GM12878 (cell line): ENCODE results near the gene TRPV6. TPM values are rescaled to one million over a fixed set of nuclear protein-coding genes. Genes with fewer than 3 reads are reported as not detected.

Source experiments
- ATAC-seq: fragments of 200-7000 bp; cut with Tn5 transposase; 3 replicates; pipeline ENCODE4 v1.9.1; 2020; ENCODE audit warnings: mild to moderate bottlenecking, moderate library complexity
- Bru-seq: library from RNA; stranded (reverse); fragments of 400-500 nt; gene quantifications from one replicate; lab custom pipeline; 2021; lab: Mats Ljungman, UMichigan
- BruChase-seq, 2 experiments: library from RNA; stranded (reverse); fragments of 400-500 nt; gene quantifications; one replicate each; lab custom pipeline; 2021; lab: Mats Ljungman, UMichigan
- BruUV-seq: library from RNA; stranded (reverse); fragments of 400-500 nt; replicated peaks from 2 replicates; lab custom pipeline; 2021; lab: Mats Ljungman, UMichigan
- CTCF ChIA-PET: fragments of 300-600 bp; sonication (Branson Sonifier 250); formaldehyde crosslinking; extraction: SDS; loops from one replicate; lab custom pipeline; 2021; ENCODE audit warnings: inconsistent platforms; lab: Yijun Ruan, JAX
- POLR2A ChIA-PET: fragments of 350-600 bp; formaldehyde crosslinking; extraction: SDS; loops from one replicate; lab custom pipeline; 2021; ENCODE audit warnings: inconsistent platforms; lab: Charles Lee
- RAD21 ChIA-PET: fragments of 300-600 bp; sonication (Branson Sonifier 250); formaldehyde crosslinking; loops from one replicate; lab custom pipeline; 2023; ENCODE audit warnings: antibody characterized with exemption; ENCODE audit not compliant: unreplicated experiment; lab: Charles Lee
- SMC1A ChIA-PET: fragments of 300-600 bp; sonication (Branson Sonifier 250); formaldehyde crosslinking; loops from one replicate; lab custom pipeline; 2023; ENCODE audit not compliant: unreplicated experiment, uncharacterized antibody; lab: Charles Lee
- DNase-seq: peaks from one replicate; pipeline ENCODE4 v3.0.0-alpha.2; 2011; ENCODE audit warnings: low read depth, low spot score
- FAIRE-seq: peaks from 3 replicates; lab custom pipeline; 2011; peaks lifted over from hg19 to GRCh38; lab: Jason Lieb, UNC
- H2AFZ ChIP-seq: 2 replicates; pipeline ENCODE4 v1.6.0; 2011; ENCODE audit warnings: low read depth, low read length, control low read depth; ENCODE audit not compliant: control insufficient read depth
- H3K27ac ChIP-seq: 2 replicates; pipeline ENCODE4 v1.5.1; 2011; ENCODE audit warnings: control low read depth; ENCODE audit not compliant: control insufficient read depth, insufficient read depth
- H3K27me3 ChIP-seq, 2 experiments: replicated peaks in 1 of 2; 2 replicates each; pipeline versions ENCODE4 v1.6.0 to v1.6.1; 2011; ENCODE audit warnings: low read length in 1 of 2; ENCODE audit not compliant: control insufficient read depth in 2 of 2, insufficient read depth in 2 of 2
- H3K36me3 ChIP-seq, 2 experiments: 2 replicates each; pipeline ENCODE4 v1.5.1; 2011; ENCODE audit warnings: low read length in 1 of 2; ENCODE audit not compliant: control insufficient read depth in 2 of 2, insufficient read depth in 2 of 2
- H3K4me1 ChIP-seq: 2 replicates; pipeline ENCODE4 v1.6.1; 2011; ENCODE audit warnings: mild to moderate bottlenecking, low read length, moderate library complexity, mixed read lengths; ENCODE audit not compliant: control insufficient read depth, insufficient read depth
- H3K4me2 ChIP-seq: 2 replicates; pipeline ENCODE4 v1.6.0; 2011; ENCODE audit warnings: control low read depth; ENCODE audit not compliant: control insufficient read depth, insufficient read depth
- H3K4me3 ChIP-seq: fragments of 200-600 bp; sonication (generic); 2 replicates; pipeline ENCODE4 v1.5.1; 2016
- H3K79me2 ChIP-seq: 2 replicates; pipeline ENCODE4 v1.6.0; 2011; ENCODE audit warnings: low read length; ENCODE audit not compliant: control insufficient read depth, insufficient read depth
- H3K9ac ChIP-seq: 2 replicates; pipeline ENCODE4 v1.8.0; 2011; ENCODE audit warnings: low read length, control low read depth, mixed read lengths; ENCODE audit not compliant: control insufficient read depth, insufficient read depth
- H3K9me3 ChIP-seq: replicated peaks from 3 replicates; pipeline ENCODE4 v1.5.1; 2011; ENCODE audit warnings: mild to moderate bottlenecking, low read length; ENCODE audit not compliant: control insufficient read depth, insufficient read depth
- H4K20me1 ChIP-seq: 2 replicates; pipeline ENCODE4 v1.6.0; 2011; ENCODE audit not compliant: control insufficient read depth, insufficient read depth
- CBFB ChIP-seq: IDR thresholded peaks from 2 replicates; pipeline ENCODE4 v1.6.1; 2016; ENCODE audit warnings: antibody characterized with exemption, low read depth
- CBX5 ChIP-seq: sonication (generic); IDR thresholded peaks from 2 replicates; pipeline ENCODE4 v1.6.1; 2016; ENCODE audit warnings: low read depth, moderate library complexity, mild to moderate bottlenecking, inconsistent platforms
- DPF2 ChIP-seq: fragments of 450-650 bp; IDR thresholded peaks from 2 replicates; pipeline ENCODE4 v1.6.1; 2017; ENCODE audit warnings: mild to moderate bottlenecking
- ESRRA ChIP-seq: IDR thresholded peaks from 2 replicates; pipeline ENCODE4 v1.6.1; 2012; ENCODE audit warnings: mild to moderate bottlenecking, low read length, improper control_type of control experiment
- HDAC2 ChIP-seq: fragments of 200-600 bp; sonication (generic); IDR thresholded peaks from 2 replicates; pipeline ENCODE4 v1.6.1; 2017
- NBN ChIP-seq: fragments of 450-650 bp; IDR thresholded peaks from 2 replicates; pipeline ENCODE4 v1.6.1; 2016
- NR2C2 ChIP-seq: IDR thresholded peaks from 2 replicates; pipeline ENCODE4 v1.6.1; 2011; ENCODE audit warnings: borderline replicate concordance, low read depth; ENCODE audit not compliant: control insufficient read depth, insufficient read length
- PML ChIP-seq: IDR thresholded peaks from 2 replicates; pipeline ENCODE4 v1.6.1; 2012; ENCODE audit warnings: low read length, inconsistent platforms
- POLR2AphosphoS2 ChIP-seq: IDR thresholded peaks from 2 replicates; pipeline ENCODE4 v1.6.1; 2011; ENCODE audit warnings: low read depth, mild to moderate bottlenecking, low read length, improper control_type of control experiment, moderate library complexity
- SMAD5 ChIP-seq: IDR thresholded peaks from 2 replicates; pipeline ENCODE4 v1.6.1; 2016; ENCODE audit warnings: antibody characterized with exemption, low read depth
- SRF ChIP-seq, 2 experiments: IDR thresholded peaks; 2 replicates each; pipeline ENCODE4 v1.6.1; 2011; ENCODE audit warnings: low read depth in 2 of 2, low read length in 2 of 2, mild to moderate bottlenecking in 1 of 2, moderate library complexity in 1 of 2
- SUZ12 ChIP-seq: fragments of 200-600 bp; sonication (generic); IDR thresholded peaks from one replicate; pipeline ENCODE4 v1.6.1; 2018; ENCODE audit warnings: antibody characterized with exemption, mild to moderate bottlenecking; ENCODE audit not compliant: unreplicated experiment
- TAF1 ChIP-seq: IDR thresholded peaks from 2 replicates; pipeline ENCODE4 v1.6.1; 2011; ENCODE audit warnings: mild to moderate bottlenecking, low read depth, low read length, borderline replicate concordance
- YY1 ChIP-seq: IDR thresholded peaks from 2 replicates; pipeline ENCODE4 v1.6.1; 2011; ENCODE audit warnings: low read depth, mild to moderate bottlenecking, low read length
- ZNF384 ChIP-seq: IDR thresholded peaks from 2 replicates; pipeline ENCODE4 v1.6.1; 2012; ENCODE audit warnings: low read depth, mild to moderate bottlenecking, low read length, improper control_type of control experiment, borderline replicate concordance
- WGBS: methylation state at CpG from one replicate; pipeline ENCODE4 v1.1.6; 2016; ENCODE audit warnings: low lambda C conversion rate; ENCODE audit not compliant: insufficient replicate concordance, insufficient coverage; ENCODE audit errors: missing lambda C conversion rate; 5-methylcytosine and 5-hydroxymethylcytosine counted together
- in situ Hi-C: fragments of 300-500 bp; cut with MboI; formaldehyde crosslinking; loops from 9 replicates; pipeline ENCODE4 v1.14.3; 2018; ENCODE audit warnings: mixed read lengths
- intact Hi-C: fragments of 100-400 bp; cut with micrococcal nuclease; formaldehyde crosslinking; loops from one replicate; pipeline ENCODE4 v1.14.2; 2022; ENCODE audit not compliant: unreplicated experiment
- long read RNA-seq, 2 experiments: library from polyadenylated mRNA; unstranded; transcript quantifications; one replicate each; pipeline ENCODE4 v2.0.0, GENCODE V29; 2019 to 2020
- polyA minus RNA-seq, 3 experiments: library from RNA; depleted of rRNA, polyadenylated mRNA; stranded (reverse); fragments of >200 nt; gene quantifications; 2 replicates each; pipeline ENCODE4 v1.2.3, GENCODE V29; 2011
- polyA plus RNA-seq, 11 experiments: library from polyadenylated mRNA; depleted of rRNA in 4 of 11; unstranded in 6 of 11; stranded (reverse) in 5 of 11; fragments of >200 nt; fragmentation: Nextera tagmentation in 4 of 11; fragmentation: Illumina TruSeq in 1 of 11; extraction: Ambion mirVana in 4 of 11; extraction: Trizol in 1 of 11; gene quantifications; 1 replicate in 1 of 11; 2 replicates in 10 of 11; pipeline versions ENCODE4 v1.2.1 to v1.2.3, GENCODE V29; 2011 to 2016; ENCODE audit warnings: inconsistent platforms in 2 of 11, missing spikeins in 2 of 11, low read depth in 1 of 11
- total RNA-seq, 4 experiments: library from RNA; depleted of rRNA in 3 of 4; stranded (reverse); fragments of >200 nt in 3 of 4; fragmentation: Illumina TruSeq in 1 of 4; extraction: Trizol in 1 of 4; gene quantifications; 2 replicates each; pipeline versions ENCODE4 v1.2.1 to v1.2.3, GENCODE V29; 2013 to 2021
- TF ChIP-seq, protein P1 (sequence below): fragments of 450-650 bp; IDR thresholded peaks from 2 replicates; pipeline ENCODE4 v1.6.1; 2016; ENCODE audit warnings: mild to moderate bottlenecking, moderate library complexity, borderline replicate concordance
- TF ChIP-seq, protein P2 (sequence below): IDR thresholded peaks from 2 replicates; pipeline ENCODE4 v1.6.1; 2012; ENCODE audit warnings: low read depth, low read length, improper control_type of control experiment

Gene TRPV6
- total RNA-seq (2013; cell fraction: nucleolus; rRNA removed): 0.05 and 0.33 TPM in 2 replicates
- not detected in 2 replicates for total RNA-seq (2014; rRNA removed)
- total RNA-seq (2014; rRNA removed; fragmentation: Illumina TruSeq; extraction: Trizol): not detected in 2 replicates
- total RNA-seq (2021): not detected in 2 replicates
- polyA plus RNA-seq (2011; ENCODE audit: low read depth): not detected
- not detected in 2 replicates for polyA plus RNA-seq (2011; rRNA removed)
- not detected in 2 replicates for polyA plus RNA-seq (2011; cell fraction: cytosol; rRNA removed)
- 0.09 and 0.21 TPM in 2 replicates for polyA plus RNA-seq (2011; cell fraction: nucleus; rRNA removed)
- not detected in 2 replicates for polyA plus RNA-seq (2012)
- not detected in 2 replicates for polyA plus RNA-seq (2014; fragmentation: Illumina TruSeq; extraction: Trizol)
- not detected for polyA plus RNA-seq (2014; fragmentation: Nextera tagmentation; extraction: Ambion mirVana)
- polyA plus RNA-seq (2014; rRNA removed): not detected in 2 replicates
- polyA plus RNA-seq (2016; fragmentation: Nextera tagmentation; extraction: Ambion mirVana): not detected
- not detected in 2 replicates for polyA minus RNA-seq (2011; rRNA and poly(A)+ RNA removed)
- not detected in 2 replicates for polyA minus RNA-seq (2011; cell fraction: cytosol; rRNA and poly(A)+ RNA removed)
- polyA minus RNA-seq (2011; cell fraction: nucleus; rRNA and poly(A)+ RNA removed): not detected in 2 replicates
- percentile 9 among the genes with signal in this experiment for Bru-seq, nascent RNA
- percentile 22 among the genes with signal in this experiment for BruChase-seq, experiment 1, labeled RNA remaining after a 6-hour chase
- BruChase-seq, experiment 2, labeled RNA remaining after a 2-hour chase: percentile 21 among the genes with signal in this experiment
- long read RNA-seq, experiment 1: 0 reads
- long read RNA-seq, experiment 2: 0 reads

DNA sequence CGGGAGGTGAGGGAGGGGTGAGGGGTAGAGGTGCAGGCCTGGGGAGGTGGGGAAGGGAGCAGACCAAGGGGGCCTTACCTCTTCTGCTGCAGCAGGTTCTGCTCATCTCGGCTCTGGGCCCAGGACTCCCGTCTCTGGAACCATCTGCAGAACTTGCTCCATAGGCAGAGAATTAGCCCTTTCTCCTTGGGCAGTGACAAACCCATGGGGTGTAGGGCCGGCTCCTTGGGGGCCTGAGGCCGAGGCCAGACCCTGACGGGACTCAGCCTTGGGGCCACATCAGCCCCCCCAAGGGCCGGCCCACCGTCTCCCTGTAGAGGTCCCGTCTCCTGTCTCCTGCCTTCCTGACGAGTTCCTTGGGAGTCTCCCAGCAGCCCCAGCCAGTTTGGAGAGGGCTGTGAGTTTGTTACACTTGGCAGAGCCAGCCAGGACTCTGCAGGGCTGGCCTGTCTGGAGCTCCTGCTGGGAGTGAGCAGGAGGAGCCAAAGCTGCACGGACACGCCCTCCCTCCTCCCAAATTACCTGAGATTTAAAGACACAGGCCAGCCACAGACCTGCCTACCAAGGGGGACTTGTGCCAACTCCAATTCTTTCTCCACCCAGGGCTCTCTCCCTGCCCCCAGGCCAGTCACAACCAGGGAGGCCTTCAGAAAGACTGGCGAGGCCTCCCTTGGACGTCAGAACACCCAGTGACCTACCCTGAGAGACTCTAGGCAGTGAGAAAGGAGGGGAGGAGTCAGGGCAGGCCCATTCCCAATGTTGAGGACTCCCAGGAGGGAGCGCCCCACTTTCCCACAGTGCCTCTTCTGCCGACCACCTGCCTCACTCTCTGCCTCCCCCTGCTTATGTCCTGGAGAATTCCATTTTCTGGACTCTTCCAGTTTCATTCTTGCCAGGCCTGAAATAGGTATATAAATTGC, at the start of gene TRPV6:
Gene TRPV6, minus strand, starts transcription at position 435 of the 920 bp plus-strand sequence.
- DNase-seq (no peak), ATAC-seq (no peak)
- SMC1A ChIA-PET: no interaction called here

More for the DNA sequence above, at the start of gene TRPV6:
- Histone ChIP-seq H3K79me2 (no peaks in the 10 kb centered on the region), H4K20me1 (no peaks in the 10 kb centered on the region), H3K9ac (no peak within 1 kb of the TSS), H3K27me3 (0 out of 4 replicates have a peak, but pooled peaks cover 0 to 2% of the 10 kb centered on the region in 2 experiments), H3K36me3 (no peaks in the 10 kb centered on the region), H3K9me3 (no peaks in the 10 kb centered on the region), H3K27ac (no peak within 1 kb of the TSS), H3K4me2 (no peak within 1 kb of the TSS), H3K4me3 (no peak within 1 kb of the TSS), H3K4me1 (no peaks in the 10 kb centered on the region), H2AFZ (no peak within 1 kb of the TSS)
- ChIA-PET POLR2A (no interaction called here), RAD21 (no interaction called here), CTCF (no interaction called here)
- in situ Hi-C loops (no loop called here), intact Hi-C loops (no loop called here)
- BruUV-seq: no TSS peak
- no peak for FAIRE-seq
- 45% methylated on average over 16 of the region's 16 CpGs for WGBS
- TF ChIP-seq SRF (IDR thresholded peaks at IDR 0.05; ENCODE audit: low read depth in 2 of 2, low read length in 2 of 2) (no peak), POLR2AphosphoS2 (no peak), NR2C2 (no peak), ZNF384 (no peak), YY1 (no peak), CBX5 (no peak), TAF1 (no peak), HDAC2 (no peak), SMAD5 (no peak), ESRRA (no peak), CBFB (no peak), NBN (no peak), PML (no peak), DPF2 (no peak), SUZ12 (no peak)
- TF ChIP-seq, protein P1, sequence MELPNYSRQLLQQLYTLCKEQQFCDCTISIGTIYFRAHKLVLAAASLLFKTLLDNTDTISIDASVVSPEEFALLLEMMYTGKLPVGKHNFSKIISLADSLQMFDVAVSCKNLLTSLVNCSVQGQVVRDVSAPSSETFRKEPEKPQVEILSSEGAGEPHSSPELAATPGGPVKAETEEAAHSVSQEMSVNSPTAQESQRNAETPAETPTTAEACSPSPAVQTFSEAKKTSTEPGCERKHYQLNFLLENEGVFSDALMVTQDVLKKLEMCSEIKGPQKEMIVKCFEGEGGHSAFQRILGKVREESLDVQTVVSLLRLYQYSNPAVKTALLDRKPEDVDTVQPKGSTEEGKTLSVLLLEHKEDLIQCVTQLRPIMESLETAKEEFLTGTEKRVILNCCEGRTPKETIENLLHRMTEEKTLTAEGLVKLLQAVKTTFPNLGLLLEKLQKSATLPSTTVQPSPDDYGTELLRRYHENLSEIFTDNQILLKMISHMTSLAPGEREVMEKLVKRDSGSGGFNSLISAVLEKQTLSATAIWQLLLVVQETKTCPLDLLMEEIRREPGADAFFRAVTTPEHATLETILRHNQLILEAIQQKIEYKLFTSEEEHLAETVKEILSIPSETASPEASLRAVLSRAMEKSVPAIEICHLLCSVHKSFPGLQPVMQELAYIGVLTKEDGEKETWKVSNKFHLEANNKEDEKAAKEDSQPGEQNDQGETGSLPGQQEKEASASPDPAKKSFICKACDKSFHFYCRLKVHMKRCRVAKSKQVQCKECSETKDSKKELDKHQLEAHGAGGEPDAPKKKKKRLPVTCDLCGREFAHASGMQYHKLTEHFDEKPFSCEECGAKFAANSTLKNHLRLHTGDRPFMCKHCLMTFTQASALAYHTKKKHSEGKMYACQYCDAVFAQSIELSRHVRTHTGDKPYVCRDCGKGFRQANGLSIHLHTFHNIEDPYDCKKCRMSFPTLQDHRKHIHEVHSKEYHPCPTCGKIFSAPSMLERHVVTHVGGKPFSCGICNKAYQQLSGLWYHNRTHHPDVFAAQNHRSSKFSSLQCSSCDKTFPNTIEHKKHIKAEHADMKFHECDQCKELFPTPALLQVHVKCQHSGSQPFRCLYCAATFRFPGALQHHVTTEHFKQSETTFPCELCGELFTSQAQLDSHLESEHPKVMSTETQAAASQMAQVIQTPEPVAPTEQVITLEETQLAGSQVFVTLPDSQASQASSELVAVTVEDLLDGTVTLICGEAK: no peak
- TF ChIP-seq, protein P2, sequence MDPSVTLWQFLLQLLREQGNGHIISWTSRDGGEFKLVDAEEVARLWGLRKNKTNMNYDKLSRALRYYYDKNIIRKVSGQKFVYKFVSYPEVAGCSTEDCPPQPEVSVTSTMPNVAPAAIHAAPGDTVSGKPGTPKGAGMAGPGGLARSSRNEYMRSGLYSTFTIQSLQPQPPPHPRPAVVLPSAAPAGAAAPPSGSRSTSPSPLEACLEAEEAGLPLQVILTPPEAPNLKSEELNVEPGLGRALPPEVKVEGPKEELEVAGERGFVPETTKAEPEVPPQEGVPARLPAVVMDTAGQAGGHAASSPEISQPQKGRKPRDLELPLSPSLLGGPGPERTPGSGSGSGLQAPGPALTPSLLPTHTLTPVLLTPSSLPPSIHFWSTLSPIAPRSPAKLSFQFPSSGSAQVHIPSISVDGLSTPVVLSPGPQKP: no peak
